ENCODE results near the gene KRT33A.

The KRT33A gene

GRCh38 chr17:41329279-41329948, 21.2 kb downstream of the KRT33A start:
- DNase-seq (ENCODE audit: low read depth in 2 of 2), result no peak

- DNase-seq (ENCODE audit: low read depth in 2 of 2), result no peak
These were observed 22.4 kb downstream of the KRT33A start for GRCh38 chr17:41328207-41328606.

GRCh38 chr17:41327411-41328120, 23.1 kb downstream of the KRT33A start:
- DNase-seq (ENCODE audit: low read depth in 2 of 2), result no peak

- DNase-seq (ENCODE audit: low read depth in 2 of 2), result no peak
These were observed 24.2 kb downstream of the KRT33A start for GRCh38 chr17:41326173-41327145.

GRCh38 chr17:41325611-41326010, 25.0 kb downstream of the KRT33A start:
- DNase-seq (ENCODE audit: low read depth in 2 of 2), result no peak

- no peak for DNase-seq (ENCODE audit: low read depth in 2 of 2)
These were observed 25.5 kb downstream of the KRT33A start for GRCh38 chr17:41325126-41325525.

- DNase-seq (ENCODE audit: low read depth in 2 of 2), result no peak
These were observed 26.2 kb downstream of the KRT33A start for GRCh38 chr17:41324180-41325075.

GRCh38 chr17:41322903-41323895, 27.4 kb downstream of the KRT33A start:
- DNase-seq (ENCODE audit: low read depth in 2 of 2), result no peak

GRCh38 chr17:41322094-41322902, 28.3 kb downstream of the KRT33A start:
- no peak for DNase-seq (ENCODE audit: low read depth in 2 of 2)

- DNase-seq (ENCODE audit: low read depth in 2 of 2), result no peak
These were observed 32.4 kb downstream of the KRT33A start for GRCh38 chr17:41318231-41318630.

- DNase-seq (ENCODE audit: low read depth in 2 of 2), result no peak
These were observed 34.7 kb downstream of the KRT33A start for GRCh38 chr17:41315814-41316445.

- no peak for DNase-seq (ENCODE audit: low read depth in 2 of 2)
These were observed 35.3 kb downstream of the KRT33A start, which contains the start of gene KRTAP17-1 for GRCh38 chr17:41315204-41315794. Gene KRTAP17-1, minus strand, starts transcription at chr17:41315710. Its CDS starts 60 bp downstream, at chr17:41315650.

GRCh38 chr17:41311111-41311510, 39.5 kb downstream of the KRT33A start:
- DNase-seq (ENCODE audit: low read depth in 2 of 2), result no peak

- peak in 1 of 2 donors; percentile 17 for DNase-seq (ENCODE audit: low read depth in 2 of 2)
These were observed 41.7 kb downstream of the KRT33A start, which contains the start of gene KRTAP16-1 for GRCh38 chr17:41308918-41309359. Gene KRTAP16-1, minus strand, starts transcription at chr17:41309309. Its CDS starts 56 bp downstream, at chr17:41309253.

- peak; percentile 23 to 32 for DNase-seq (ENCODE audit: low read depth in 2 of 2)
These were observed 42.2 kb downstream of the KRT33A start for GRCh38 chr17:41308251-41308917.

- no peak for DNase-seq (ENCODE audit: low read depth in 2 of 2)
These were observed 43.0 kb downstream of the KRT33A start for GRCh38 chr17:41307647-41308046.

- no peak for DNase-seq (ENCODE audit: low read depth in 2 of 2)
These were observed 46.5 kb downstream of the KRT33A start for GRCh38 chr17:41304091-41304490.

Data from stimulated activated CD4-positive, alpha-beta T cell treated with anti-CD3 and anti-CD28 coated beads, Interleukin-1b, Interleukin-23, amount 100 ng/mL, for 4 hours (primary cell).